Hematopoietic multipotent progenitor cell treated with erythropoietin and hydrocortisone succinate and interleukin-3 and kit ligand, for 15 days (in vitro differentiated cells): Measurements from ENCODE around the gene GPX6.
"Not testable (repeated sequence)": the region's sequence is repeated elsewhere in the genome, so short reads cannot be mapped to it uniquely, and the experiment has no call there.

Source experiments
- DNase-seq: peaks from one replicate; pipeline ENCODE4 v3.0.0-alpha.2; 2015; ENCODE audit warnings: low spot score

The GPX6 gene

GRCh38 chr6:28480253-28480932 is 35.2 kb downstream of the GPX6 start:
- no peak for DNase-seq

- DNase-seq, result no peak
Measured at GRCh38 chr6:28478518-28478917, 37.1 kb downstream of the GPX6 start.

GRCh38 chr6:28474441-28475219 is 41.0 kb downstream of the GPX6 start:
- no peak for DNase-seq

- not testable (repeated sequence) for DNase-seq
Measured at GRCh38 chr6:28469153-28469745, 46.3 kb downstream of the GPX6 start.

GRCh38 chr6:28468056-28468455 is 47.5 kb downstream of the GPX6 start:
- DNase-seq, result no peak

- no peak for DNase-seq
Measured at GRCh38 chr6:28462401-28462800, 53.2 kb downstream of the GPX6 start.

- no peak for DNase-seq
Measured at GRCh38 chr6:28458568-28458967, 57.0 kb downstream of the GPX6 start.
